GM13976 (cell line): ENCODE measurements around the gene PALM.

Experiments used
- DNase-seq: peaks from one replicate; pipeline ENCODE4 v3.0.0; 2012; ENCODE audit warnings: low spot score
- in situ Hi-C: fragments of 300-500 bp; cut with MboI; formaldehyde crosslinking; loops from one replicate; pipeline ENCODE4 v1.12.0; 2022; ENCODE audit warnings: low sequenced_read_pairs, mixed read lengths, inconsistent platforms; ENCODE audit not compliant: unreplicated experiment
- TF ChIP-seq, protein P1 (sequence below): IDR thresholded peaks from 2 replicates; pipeline ENCODE4 v1.5.1; 2012; ENCODE audit warnings: borderline replicate concordance, mild to moderate bottlenecking; ENCODE audit not compliant: insufficient read depth; ENCODE audit errors: extremely low read depth, missing control alignments, control extremely low read depth

Gene PALM

DNA sequence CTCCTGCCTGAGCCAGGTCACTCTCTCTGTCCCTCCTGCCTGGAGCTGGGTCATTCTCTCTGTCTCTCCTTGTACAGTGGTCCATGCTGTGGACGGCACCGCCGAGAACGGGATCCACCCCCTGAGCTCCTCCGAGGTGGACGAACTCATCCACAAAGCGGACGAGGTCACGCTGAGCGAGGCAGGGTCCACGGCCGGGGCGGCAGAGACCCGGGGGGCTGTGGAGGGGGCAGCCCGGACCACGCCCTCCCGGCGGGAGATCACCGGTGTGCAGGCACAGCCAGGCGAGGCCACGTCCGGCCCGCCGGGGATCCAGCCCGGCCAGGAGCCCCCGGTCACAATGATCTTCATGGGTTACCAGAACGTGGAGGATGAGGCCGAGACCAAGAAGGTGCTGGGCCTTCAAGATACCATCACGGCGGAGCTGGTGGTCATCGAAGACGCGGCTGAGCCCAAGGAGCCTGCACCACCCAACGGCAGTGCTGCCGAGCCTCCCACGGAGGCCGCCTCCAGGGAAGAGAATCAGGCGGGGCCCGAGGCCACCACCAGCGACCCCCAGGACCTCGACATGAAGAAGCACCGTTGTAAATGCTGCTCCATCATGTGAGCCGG lies 37.6 kb downstream of the PALM start:
- TF ChIP-seq, protein P1, sequence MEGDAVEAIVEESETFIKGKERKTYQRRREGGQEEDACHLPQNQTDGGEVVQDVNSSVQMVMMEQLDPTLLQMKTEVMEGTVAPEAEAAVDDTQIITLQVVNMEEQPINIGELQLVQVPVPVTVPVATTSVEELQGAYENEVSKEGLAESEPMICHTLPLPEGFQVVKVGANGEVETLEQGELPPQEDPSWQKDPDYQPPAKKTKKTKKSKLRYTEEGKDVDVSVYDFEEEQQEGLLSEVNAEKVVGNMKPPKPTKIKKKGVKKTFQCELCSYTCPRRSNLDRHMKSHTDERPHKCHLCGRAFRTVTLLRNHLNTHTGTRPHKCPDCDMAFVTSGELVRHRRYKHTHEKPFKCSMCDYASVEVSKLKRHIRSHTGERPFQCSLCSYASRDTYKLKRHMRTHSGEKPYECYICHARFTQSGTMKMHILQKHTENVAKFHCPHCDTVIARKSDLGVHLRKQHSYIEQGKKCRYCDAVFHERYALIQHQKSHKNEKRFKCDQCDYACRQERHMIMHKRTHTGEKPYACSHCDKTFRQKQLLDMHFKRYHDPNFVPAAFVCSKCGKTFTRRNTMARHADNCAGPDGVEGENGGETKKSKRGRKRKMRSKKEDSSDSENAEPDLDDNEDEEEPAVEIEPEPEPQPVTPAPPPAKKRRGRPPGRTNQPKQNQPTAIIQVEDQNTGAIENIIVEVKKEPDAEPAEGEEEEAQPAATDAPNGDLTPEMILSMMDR: no peak
- no peak for DNase-seq
- in situ Hi-C loops: loop anchor here (25.0 kb wide), 1 partner anchor 159 kb away; the partner anchor contains the start of gene HCN2

- in situ Hi-C loops: loop anchor here (25.0 kb wide), 1 partner anchor 160 kb away; the partner anchor contains the start of gene HCN2
- DNase-seq: no peak
- TF ChIP-seq, protein P1: no peak
These were observed 38.2 kb downstream of the PALM start for GRCh38 chr19:746956-747355.

DNA sequence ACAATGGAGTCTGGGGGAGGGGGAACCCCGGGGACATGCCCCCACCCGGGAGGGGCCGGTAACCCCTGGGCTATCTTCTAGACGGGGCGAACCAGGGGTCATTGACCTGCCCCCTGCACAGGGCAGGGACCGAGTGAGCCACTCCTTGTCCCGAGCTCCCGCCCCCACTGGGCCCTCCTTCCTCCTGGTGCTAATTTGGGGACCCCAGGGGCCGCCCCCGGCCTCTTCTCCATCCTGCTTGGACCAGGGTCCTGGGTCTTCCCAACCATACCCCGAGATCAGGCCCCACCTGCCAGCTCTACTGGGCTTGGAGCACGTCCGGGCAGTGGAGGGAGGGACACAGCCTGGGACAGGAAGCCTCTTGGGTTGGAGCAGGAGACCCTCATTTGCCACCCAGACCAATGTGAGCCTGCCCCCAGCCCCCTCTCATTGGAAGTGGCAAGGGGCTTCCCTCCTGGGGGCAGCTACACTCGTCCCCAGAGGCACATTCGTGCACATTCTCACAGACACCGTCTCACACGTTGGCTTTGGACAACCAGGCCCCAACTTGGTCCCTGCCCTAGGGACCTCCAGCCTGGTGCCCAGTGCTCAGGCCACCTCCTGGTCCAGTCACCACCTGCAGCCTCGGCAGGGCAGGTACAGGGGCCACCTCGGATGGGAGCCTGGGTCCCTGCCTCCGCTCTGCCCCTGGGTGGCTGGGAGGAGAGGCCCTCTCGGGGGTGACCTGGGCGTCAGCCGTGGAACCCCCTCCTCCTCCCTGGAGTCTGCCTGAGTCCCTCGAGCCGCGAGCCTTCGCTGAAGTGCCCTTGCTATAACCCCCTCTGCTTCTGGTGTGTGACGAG lies 38.9 kb downstream of the PALM start:
- DNase-seq: no peak
- TF ChIP-seq, protein P1: no peak
- in situ Hi-C loops: loop anchor here (25.0 kb wide), 1 partner anchor 160 kb away; the partner anchor contains the start of gene HCN2

DNA sequence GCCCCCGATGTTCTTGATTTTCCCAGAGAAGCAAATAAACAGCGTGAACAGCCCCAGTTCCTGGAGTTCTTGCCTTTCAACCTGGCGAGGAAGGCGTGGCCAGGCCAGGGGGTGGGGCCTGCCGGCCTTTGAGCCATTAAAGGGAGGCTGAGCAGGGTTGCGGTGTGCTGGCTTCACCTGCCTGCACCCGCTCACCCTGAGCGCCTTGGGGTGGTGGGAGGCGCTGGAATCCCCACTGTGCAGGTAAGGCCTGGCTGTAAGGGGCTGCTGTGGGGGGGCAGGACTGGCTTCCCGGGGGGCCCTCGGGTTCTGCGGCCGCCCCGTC lies 39.5 kb downstream of the PALM start:
- in situ Hi-C loops: loop anchor here (25.0 kb wide), 1 partner anchor 161 kb away; the partner anchor contains the start of gene HCN2
- no peak for DNase-seq
- TF ChIP-seq, protein P1: no peak

DNA sequence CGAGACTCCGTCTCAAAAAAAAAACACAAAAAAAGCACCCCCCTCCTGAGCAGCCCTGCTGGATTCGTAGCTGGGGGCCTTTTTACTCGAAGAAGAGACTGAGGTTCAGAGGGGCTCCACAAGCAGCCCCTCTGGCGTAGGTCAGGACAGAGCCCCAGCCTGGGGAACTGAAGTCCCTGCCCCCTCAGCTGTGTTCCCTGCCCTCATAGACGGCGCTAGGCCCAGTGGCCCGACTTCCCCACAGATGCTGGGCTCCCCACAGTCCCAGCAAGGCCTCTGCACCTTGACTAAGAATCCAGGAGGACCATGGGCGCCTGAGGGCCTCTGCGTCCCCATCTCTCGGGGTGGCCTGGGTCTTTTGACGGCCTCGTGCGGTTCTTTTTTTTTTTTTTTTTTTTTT lies 41.1 kb downstream of the PALM start:
- no peak for DNase-seq
- TF ChIP-seq, protein P1: no peak
- in situ Hi-C loops: loop anchor here (25.0 kb wide), 1 partner anchor 163 kb away; the partner anchor contains the start of gene HCN2

- no peak for DNase-seq
- TF ChIP-seq, protein P1: no peak
- in situ Hi-C loops: no loop called here
These were observed 42.1 kb downstream of the PALM start, which contains the start of gene MISP for GRCh38 chr19:750640-751423. Gene MISP (plus strand): TSS chr19:751112. CDS start chr19:756947, 5,835 bp downstream.
